Caco-2 (cell line): Measurements from ENCODE around the gene YAP1. TPM values are rescaled to one million over a fixed set of nuclear protein-coding genes. Genes with fewer than 3 reads are reported as not detected.

ENCODE experiments used
- BruUV-seq: library from RNA; stranded (reverse); fragments of 400-500 nt; replicated peaks from 2 replicates; lab custom pipeline; 2021; lab: Mats Ljungman, UMichigan
- CTCF ChIA-PET: fragments of 300-600 bp; sonication (Branson Sonifier 250); formaldehyde crosslinking; loops from one replicate; lab custom pipeline; 2022; ENCODE audit warnings: antibody characterized with exemption; lab: Charles Lee
- POLR2A ChIA-PET: fragments of 300-600 bp; sonication (Branson Sonifier 250); formaldehyde crosslinking; loops from one replicate; lab custom pipeline; 2022; ENCODE audit warnings: antibody characterized with exemption; lab: Charles Lee
- DNase-seq, 2 experiments: peaks; one replicate each; pipeline versions ENCODE4 v3.0.0 to v3.0.0-alpha.2; 2020 to 2022
- H3K27me3 ChIP-seq: replicated peaks from 2 replicates; pipeline ENCODE4 v1.6.0; 2011; ENCODE audit warnings: low read length; ENCODE audit not compliant: control insufficient read depth, insufficient read depth
- H3K36me3 ChIP-seq: 2 replicates; pipeline ENCODE4 v1.5.1; 2011; ENCODE audit warnings: low read length; ENCODE audit not compliant: control insufficient read depth, insufficient read depth
- H3K4me1 ChIP-seq: fragments of 250-450 bp; sonication (Bioruptor Pico); 2 replicates; pipeline ENCODE4 v1.5.1; 2020; ENCODE audit warnings: mild to moderate bottlenecking
- H3K4me3 ChIP-seq: 2 replicates; pipeline ENCODE4 v1.5.1; 2011; ENCODE audit warnings: low read depth, mild to moderate bottlenecking, control low read depth, low read length
- H3K9me3 ChIP-seq: fragments of 250-450 bp; sonication (Bioruptor Pico); 2 replicates; pipeline ENCODE4 v1.5.1; 2020; ENCODE audit warnings: mild to moderate bottlenecking, moderate library complexity
- H3K27ac Mint-ChIP-seq: one replicate; pipeline ENCODE4 v1.8.0; 2022; ENCODE audit warnings: mixed read lengths; ENCODE audit not compliant: unreplicated experiment
- H3K27me3 Mint-ChIP-seq: one replicate; pipeline ENCODE4 v1.8.0; 2022; ENCODE audit warnings: mixed read lengths; ENCODE audit not compliant: insufficient read depth, unreplicated experiment
- H3K36me3 Mint-ChIP-seq: one replicate; pipeline ENCODE4 v1.8.0; 2022; ENCODE audit warnings: mild to moderate bottlenecking, mixed read lengths; ENCODE audit not compliant: insufficient read depth, unreplicated experiment
- H3K4me1 Mint-ChIP-seq: one replicate; pipeline ENCODE4 v1.8.0; 2022; ENCODE audit warnings: low read depth, mixed read lengths; ENCODE audit not compliant: unreplicated experiment
- H3K4me3 Mint-ChIP-seq: one replicate; pipeline ENCODE4 v1.8.0; 2022; ENCODE audit warnings: mild to moderate bottlenecking, moderate library complexity, mixed read lengths; ENCODE audit not compliant: unreplicated experiment
- H3K9me3 Mint-ChIP-seq: one replicate; pipeline ENCODE4 v1.8.0; 2022; ENCODE audit warnings: mixed read lengths; ENCODE audit not compliant: unreplicated experiment
- intact Hi-C: fragments of 100-400 bp; cut with micrococcal nuclease; formaldehyde crosslinking; loops from one replicate; pipeline ENCODE4 v1.10.0; 2022; ENCODE audit not compliant: unreplicated experiment
- total RNA-seq: library from RNA; stranded (reverse); gene quantifications from 2 replicates; pipeline ENCODE4 v1.2.3, GENCODE V29; 2022
- TF ChIP-seq, protein P1 (sequence below), 2 experiments: fragments of 200-600 bp in 1 of 2; IDR thresholded peaks; 1 replicate in 1 of 2; 2 replicates in 1 of 2; pipeline versions ENCODE4 v1.5.1 to v1.8.0; 2011 to 2022; ENCODE audit warnings: antibody characterized with exemption in 1 of 2, control low read depth in 1 of 2, inconsistent platforms in 1 of 2, low read depth in 1 of 2, low read length in 1 of 2, mild to moderate bottlenecking in 1 of 2, moderate library complexity in 1 of 2; ENCODE audit not compliant: insufficient read depth in 1 of 2, severe bottlenecking in 1 of 2, unreplicated experiment in 1 of 2

The YAP1 gene
- total RNA-seq, 1 experiment from 2014 or later, result 207 TPM

GRCh38 chr11:102108734-102109440, 1.4 kb upstream of the YAP1 start:
- H3K27me3 Mint-ChIP-seq, result no peaks in the 10 kb centered on the region
- peaks cover 9% of the 10 kb centered on the region for H3K4me1 ChIP-seq
- no TSS peak for BruUV-seq
- H3K4me3 Mint-ChIP-seq, result peak overlapping the region; percentile 91
- ChIA-PET CTCF (interaction anchor here (0.9 kb wide), 1 partner anchor 45 kb away, joined by 5 read pairs; no protein-coding TSS in a partner anchor), POLR2A (interaction anchor here (1.0 kb wide), 1 partner anchor 84 kb away, joined by 3 read pairs; no protein-coding TSS in a partner anchor)
- intact Hi-C loops, result no loop called here
- H3K36me3 ChIP-seq, result no peaks in the 10 kb centered on the region
- H3K9me3 Mint-ChIP-seq, result peaks cover 9% of the 10 kb centered on the region
- no peaks in the 10 kb centered on the region for H3K9me3 ChIP-seq
- H3K27me3 ChIP-seq, result no peaks in the 10 kb centered on the region
- peak overlapping the region; percentile 98 for H3K27ac Mint-ChIP-seq
- no peak for DNase-seq
- peaks cover 31% of the 10 kb centered on the region for H3K36me3 Mint-ChIP-seq
- H3K4me1 Mint-ChIP-seq, result peaks cover 8% of the 10 kb centered on the region
- H3K4me3 ChIP-seq, result peak overlapping the region; percentile 96
- TF ChIP-seq, protein P1, sequence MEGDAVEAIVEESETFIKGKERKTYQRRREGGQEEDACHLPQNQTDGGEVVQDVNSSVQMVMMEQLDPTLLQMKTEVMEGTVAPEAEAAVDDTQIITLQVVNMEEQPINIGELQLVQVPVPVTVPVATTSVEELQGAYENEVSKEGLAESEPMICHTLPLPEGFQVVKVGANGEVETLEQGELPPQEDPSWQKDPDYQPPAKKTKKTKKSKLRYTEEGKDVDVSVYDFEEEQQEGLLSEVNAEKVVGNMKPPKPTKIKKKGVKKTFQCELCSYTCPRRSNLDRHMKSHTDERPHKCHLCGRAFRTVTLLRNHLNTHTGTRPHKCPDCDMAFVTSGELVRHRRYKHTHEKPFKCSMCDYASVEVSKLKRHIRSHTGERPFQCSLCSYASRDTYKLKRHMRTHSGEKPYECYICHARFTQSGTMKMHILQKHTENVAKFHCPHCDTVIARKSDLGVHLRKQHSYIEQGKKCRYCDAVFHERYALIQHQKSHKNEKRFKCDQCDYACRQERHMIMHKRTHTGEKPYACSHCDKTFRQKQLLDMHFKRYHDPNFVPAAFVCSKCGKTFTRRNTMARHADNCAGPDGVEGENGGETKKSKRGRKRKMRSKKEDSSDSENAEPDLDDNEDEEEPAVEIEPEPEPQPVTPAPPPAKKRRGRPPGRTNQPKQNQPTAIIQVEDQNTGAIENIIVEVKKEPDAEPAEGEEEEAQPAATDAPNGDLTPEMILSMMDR (IDR thresholded peaks at IDR 0.05; ENCODE audit: insufficient read depth in 1 of 2, low read depth in 1 of 2, low read length in 1 of 2, severe bottlenecking in 1 of 2, unreplicated experiment in 1 of 2), result no peak

DNA sequence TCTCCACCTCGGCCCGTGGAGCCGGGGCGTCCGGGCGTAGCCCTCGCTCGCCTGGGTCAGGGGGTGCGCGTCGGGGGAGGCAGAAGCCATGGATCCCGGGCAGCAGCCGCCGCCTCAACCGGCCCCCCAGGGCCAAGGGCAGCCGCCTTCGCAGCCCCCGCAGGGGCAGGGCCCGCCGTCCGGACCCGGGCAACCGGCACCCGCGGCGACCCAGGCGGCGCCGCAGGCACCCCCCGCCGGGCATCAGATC, 439 bp downstream of the YAP1 start:
- peaks cover 49% of the 10 kb centered on the region for H3K36me3 Mint-ChIP-seq
- POLR2A ChIA-PET, result interaction anchor here (0.6 to 1.2 kb wide), 4 partner anchors 80 to 189 kb away, joined by 3 to 7 read pairs (median 4); no protein-coding TSS in a partner anchor
- H3K27me3 Mint-ChIP-seq, result no peaks in the 10 kb centered on the region
- Histone ChIP-seq H3K27me3 (no peaks in the 10 kb centered on the region), H3K4me1 (peaks cover 24% of the 10 kb centered on the region), H3K9me3 (no peaks in the 10 kb centered on the region), H3K36me3 (0 out of 2 replicates have a peak, but pooled peaks cover 2% of the 10 kb centered on the region), H3K4me3 (peak overlapping the region; percentile 96)
- CTCF ChIA-PET, result interaction anchor here (0.7 to 0.9 kb wide), 3 partner anchors 29 to 158 kb away, joined by 3 to 9 read pairs (median 5); partner anchors contain the start of gene CFAP300
- H3K4me3 Mint-ChIP-seq, result peak overlapping the region; percentile 91
- no peak for DNase-seq
- BruUV-seq, result no TSS peak
- peaks cover 21% of the 10 kb centered on the region for H3K4me1 Mint-ChIP-seq
- H3K9me3 Mint-ChIP-seq, result no peaks in the 10 kb centered on the region
- TF ChIP-seq, protein P1 (IDR thresholded peaks at IDR 0.05; ENCODE audit: insufficient read depth in 1 of 2, low read depth in 1 of 2, low read length in 1 of 2, severe bottlenecking in 1 of 2, unreplicated experiment in 1 of 2), result no peak
- intact Hi-C loops, result loop anchor here (1.0 to 5.0 kb wide), 11 partner anchors 10 to 1333 kb away; partner anchors contain the start of genes BIRC2, CEP126 and TMEM123
- peak overlapping the region; percentile 98 for H3K27ac Mint-ChIP-seq

GRCh38 chr11:102111011-102111786, 952 bp downstream of the YAP1 start:
- H3K9me3 ChIP-seq, result no peaks in the 10 kb centered on the region
- peaks cover 29% of the 10 kb centered on the region for H3K4me1 ChIP-seq
- Mint-ChIP-seq H3K4me1 (peaks cover 27% of the 10 kb centered on the region), H3K4me3 (peak overlapping the region; percentile 91), H3K27me3 (no peaks in the 10 kb centered on the region), H3K27ac (peak overlapping the region; percentile 98), H3K36me3 (peaks cover 52% of the 10 kb centered on the region), H3K9me3 (no peaks in the 10 kb centered on the region)
- POLR2A ChIA-PET, result interaction anchor here (0.6 to 1.2 kb wide), 4 partner anchors 79 to 190 kb away, joined by 3 to 7 read pairs (median 4); no protein-coding TSS in a partner anchor
- H3K36me3 ChIP-seq, result 0 out of 2 replicates have a peak, but pooled peaks cover 2% of the 10 kb centered on the region
- H3K27me3 ChIP-seq, result no peaks in the 10 kb centered on the region
- CTCF ChIA-PET, result interaction anchor here (0.7 to 0.9 kb wide), 3 partner anchors 28 to 158 kb away, joined by 3 to 9 read pairs (median 5); partner anchors contain the start of gene CFAP300
- H3K4me3 ChIP-seq, result peak overlapping the region; percentile 96
- DNase-seq, result peak; percentile 99 to 100
- intact Hi-C loops, result loop anchor here (1.0 to 5.0 kb wide), 10 partner anchors 9 to 1334 kb away; partner anchors contain the start of genes BIRC2, CEP126 and TMEM123
- BruUV-seq, result TSS peak; percentile 17
- TF ChIP-seq, protein P1 (IDR thresholded peaks at IDR 0.05; ENCODE audit: insufficient read depth in 1 of 2, low read depth in 1 of 2, low read length in 1 of 2, severe bottlenecking in 1 of 2, unreplicated experiment in 1 of 2), result peak in 1 of 2 experiments; percentile 63
